ENCODE results near the gene GIMAP8. TPM values are rescaled to one million over a fixed set of nuclear protein-coding genes. Genes with fewer than 3 reads are reported as not detected.

GIMAP8 gene
- not detected in 2 replicates for total RNA-seq (2021; fragmentation: NEBNext Ultra II Directional; extraction: Animal tissue kit (Norgen Biotek cat#: 25700))
- not detected in 2 replicates for polyA plus RNA-seq (2011; rRNA removed)
- not detected for polyA plus RNA-seq (2011; cell fraction: cytosol; rRNA removed)
- polyA plus RNA-seq (2011; cell fraction: nucleus; rRNA removed) = not detected
- not detected in 4 replicates for polyA plus RNA-seq (2012, experiment 1 of 2)
- not detected for polyA plus RNA-seq (2012, experiment 2 of 2)
- polyA plus RNA-seq (2013, experiment 1 of 2) = not detected
- 0.02 TPM for polyA plus RNA-seq (2013, experiment 2 of 2)
- polyA minus RNA-seq (2011; rRNA and poly(A)+ RNA removed) = not detected in 2 replicates
- not detected for polyA minus RNA-seq (2011; cell fraction: cytosol; rRNA and poly(A)+ RNA removed)
- polyA minus RNA-seq (2011; cell fraction: nucleus; rRNA and poly(A)+ RNA removed) = 0.20 TPM
- long read RNA-seq, experiment 1 = 0 reads
- long read RNA-seq, experiment 2 = 0 reads

DNA sequence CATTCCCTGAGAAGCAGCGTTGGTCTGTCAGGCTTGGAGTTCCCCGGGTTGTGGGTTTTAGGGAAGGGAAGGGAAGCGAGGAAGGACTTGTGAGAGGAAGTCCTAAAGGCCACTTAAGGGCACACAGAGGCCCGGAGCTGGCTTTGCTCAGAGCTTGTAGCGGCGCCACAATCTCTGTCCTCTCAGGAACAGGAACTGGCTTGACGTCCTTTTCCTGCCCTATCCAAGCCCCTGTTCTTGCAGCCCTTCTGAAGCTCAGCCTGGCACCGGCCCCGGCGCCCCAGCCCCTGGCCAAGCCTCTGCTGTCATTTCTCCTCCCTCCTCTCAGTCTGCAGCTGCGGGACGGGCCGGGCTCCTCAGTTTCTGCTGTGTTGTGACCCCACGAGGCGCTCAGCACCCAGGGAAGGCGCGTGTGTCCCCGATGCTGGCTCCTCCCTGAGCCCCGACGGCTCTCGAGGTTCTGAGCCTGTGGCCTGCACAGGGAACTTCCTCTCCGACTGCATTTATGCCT is at the start of gene GIMAP8:
TSS of gene GIMAP8 (plus strand) at position 140 of the 511 bp plus-strand sequence. CDS start 16,069 bp downstream, outside the sequence.
- POLR2A ChIA-PET (ENCODE audit: partially characterized antibody) = no interaction called here
- Histone ChIP-seq H3K56ac (replicated peaks; ENCODE audit: insufficient read length, low read depth, low read length) (no peak within 1 kb of the TSS), H3K18ac (ENCODE audit: extremely low read depth, low read length) (no peak within 1 kb of the TSS), H4K91ac (replicated peaks; ENCODE audit: insufficient read length, low read length) (no peak within 1 kb of the TSS), H2BK12ac (ENCODE audit: low read depth, low read length) (no peak within 1 kb of the TSS), H3K9me3 (ENCODE audit: insufficient read depth in 2 of 2, low read depth in 1 of 2, low read length in 1 of 2) (no peaks in the 10 kb centered on the region), H3K36me3 (ENCODE audit: control insufficient read depth in 2 of 4, insufficient read depth in 4 of 4, low read length in 3 of 4) (no peaks in the 10 kb centered on the region), H4K20me1 (replicated peaks in 1 of 2; ENCODE audit: control insufficient read depth in 1 of 2, insufficient read depth in 2 of 2, low read length in 2 of 2) (no peaks in the 10 kb centered on the region), H2AK5ac (ENCODE audit: low read depth, low read length) (no peak within 1 kb of the TSS), H3K27ac (ENCODE audit: low read depth, low read length) (no peak within 1 kb of the TSS), H2BK5ac (ENCODE audit: low read depth, low read length) (no peak within 1 kb of the TSS), H4K5ac (ENCODE audit: insufficient read length, low read depth, low read length) (no peak within 1 kb of the TSS), H4K8ac (ENCODE audit: extremely low read depth, insufficient read depth, low read length) (no peak within 1 kb of the TSS), H2BK20ac (ENCODE audit: low read length) (no peak within 1 kb of the TSS), H3K4me3 (ENCODE audit: extremely low read depth in 1 of 4, insufficient read depth in 2 of 4, low read depth in 3 of 4, low read length in 4 of 4) (no peak within 1 kb of the TSS), H2AFZ (ENCODE audit: low read length) (no peak within 1 kb of the TSS), H3K14ac (ENCODE audit: insufficient read length) (no peak within 1 kb of the TSS), H3K23ac (ENCODE audit: insufficient read length) (no peak within 1 kb of the TSS), H2BK15ac (ENCODE audit: low read length) (no peak within 1 kb of the TSS), H3K79me2 (ENCODE audit: control insufficient read depth in 1 of 2, insufficient read depth in 2 of 2, low read length in 2 of 2) (no peaks in the 10 kb centered on the region), H3K27me3 (replicated peaks in 1 of 4; ENCODE audit: control insufficient read depth in 3 of 4, extremely low read depth in 1 of 4, insufficient read depth in 3 of 4, low read length in 3 of 4) (peaks cover 0 to 12% (median 4%) of the 10 kb centered on the region in 4 experiments; a peak in 4 of 7 replicates), H3K4ac (replicated peaks; ENCODE audit: insufficient read length, low read depth, low read length) (no peak within 1 kb of the TSS), H3K9ac (replicated peaks in 1 of 4; ENCODE audit: extremely low read depth in 1 of 4, low read depth in 3 of 4, low read length in 3 of 4) (no peak within 1 kb of the TSS; a peak in 1 of 7 replicates), H3K79me1 (ENCODE audit: low read depth, low read length) (no peaks in the 10 kb centered on the region), H3K23me2 (ENCODE audit: low read depth, low read length) (no peaks in the 10 kb centered on the region), H3K4me1 (replicated peaks in 1 of 4; ENCODE audit: control insufficient read depth in 3 of 4, insufficient read depth in 4 of 4, low read length in 3 of 4) (peaks cover 3 to 7% (median 3%) of the 10 kb centered on the region in 4 experiments; a peak in 5 of 7 replicates), H2BK120ac (replicated peaks; ENCODE audit: low read depth, low read length) (no peak within 1 kb of the TSS), H3K4me2 (ENCODE audit: insufficient read depth in 1 of 2, low read depth in 2 of 2, low read length in 2 of 2) (no peak within 1 kb of the TSS)
- no peak for FAIRE-seq
- TF ChIP-seq POU5F1 (IDR thresholded peaks at IDR 0.05; ENCODE audit: low read depth, low read length) (no peak), TAF1 (IDR thresholded peaks at IDR 0.05; ENCODE audit: low read depth, low read length) (no peak), CREB1 (IDR thresholded peaks at IDR 0.05) (no peak), KDM4A (IDR thresholded peaks at IDR 0.05; ENCODE audit: low read depth, low read length, severe bottlenecking) (no peak), BCL11A (IDR thresholded peaks at IDR 0.05; ENCODE audit: low read depth in 2 of 2, low read length in 2 of 2) (no peak), KDM1A (IDR thresholded peaks at IDR 0.05; ENCODE audit: borderline replicate concordance, low read length) (no peak), JUN (IDR thresholded peaks at IDR 0.05; ENCODE audit: low read depth, low read length) (no peak), RFX5 (IDR thresholded peaks at IDR 0.05; ENCODE audit: borderline replicate concordance, low read depth, low read length) (no peak)
- 91% methylated on average over 19 of the region's 22 CpGs; no CpG with 5 or more reads in 1 of the 2 experiments for WGBS, 2 experiments (ENCODE audit: extremely low coverage in 1 of 2, insufficient coverage in 1 of 2, insufficient read length in 1 of 2, insufficient replicate concordance in 2 of 2, low coverage in 1 of 2, low lambda C conversion rate in 2 of 2, missing lambda C conversion rate in 1 of 2)
- no peak for DNase-seq (ENCODE audit: low read depth in 1 of 2, low spot score in 2 of 2)
- CTCF ChIA-PET (ENCODE audit: partially characterized antibody) = interaction anchor here (0.6 to 2.1 kb wide), 7 partner anchors 31 to 304 kb away, joined by 3 to 11 read pairs (median 4); partner anchors contain the start of gene GIMAP5

Data from H1 (cell line).